Measurements from ENCODE around the gene SLC34A2. TPM values are rescaled to one million over a fixed set of nuclear protein-coding genes. Genes with fewer than 3 reads are reported as not detected.

The SLC34A2 gene
- total RNA-seq, 6 experiments from 2014 or later = 0.39 to 0.98 (median 0.79) TPM

DNA sequence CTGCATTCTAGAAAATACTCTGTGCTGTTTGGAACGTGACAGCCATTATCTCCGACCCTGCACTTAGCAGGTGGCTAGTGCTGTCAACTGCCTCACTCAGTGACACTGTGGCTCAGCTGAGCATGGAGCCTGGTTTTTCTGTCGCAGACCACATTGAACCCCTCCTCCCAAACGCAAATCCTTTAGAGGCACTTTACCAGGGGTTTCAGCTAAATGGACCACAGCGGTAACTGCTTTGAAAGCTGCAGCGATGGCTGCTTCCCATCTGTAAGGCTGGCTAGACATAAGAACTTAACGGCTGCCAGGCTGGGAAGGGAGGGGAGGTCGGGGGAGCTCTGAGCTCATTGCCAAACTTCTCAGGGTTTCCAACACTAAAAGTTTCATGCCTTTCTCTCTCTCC lies 8.1 kb downstream of the SLC34A2 start:
- 40% methylated on average over 5 of the region's 8 CpGs for WGBS (ENCODE audit: insufficient coverage, low coverage, low lambda C conversion rate, missing lambda C conversion rate)
- no peak for TF ChIP-seq POLR2A (IDR thresholded peaks at IDR 0.05)
- TF ChIP-seq, protein P1, sequence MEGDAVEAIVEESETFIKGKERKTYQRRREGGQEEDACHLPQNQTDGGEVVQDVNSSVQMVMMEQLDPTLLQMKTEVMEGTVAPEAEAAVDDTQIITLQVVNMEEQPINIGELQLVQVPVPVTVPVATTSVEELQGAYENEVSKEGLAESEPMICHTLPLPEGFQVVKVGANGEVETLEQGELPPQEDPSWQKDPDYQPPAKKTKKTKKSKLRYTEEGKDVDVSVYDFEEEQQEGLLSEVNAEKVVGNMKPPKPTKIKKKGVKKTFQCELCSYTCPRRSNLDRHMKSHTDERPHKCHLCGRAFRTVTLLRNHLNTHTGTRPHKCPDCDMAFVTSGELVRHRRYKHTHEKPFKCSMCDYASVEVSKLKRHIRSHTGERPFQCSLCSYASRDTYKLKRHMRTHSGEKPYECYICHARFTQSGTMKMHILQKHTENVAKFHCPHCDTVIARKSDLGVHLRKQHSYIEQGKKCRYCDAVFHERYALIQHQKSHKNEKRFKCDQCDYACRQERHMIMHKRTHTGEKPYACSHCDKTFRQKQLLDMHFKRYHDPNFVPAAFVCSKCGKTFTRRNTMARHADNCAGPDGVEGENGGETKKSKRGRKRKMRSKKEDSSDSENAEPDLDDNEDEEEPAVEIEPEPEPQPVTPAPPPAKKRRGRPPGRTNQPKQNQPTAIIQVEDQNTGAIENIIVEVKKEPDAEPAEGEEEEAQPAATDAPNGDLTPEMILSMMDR (IDR thresholded peaks at IDR 0.05) = no peak
- Histone ChIP-seq H3K27ac (no peak overlapping the region), H3K27me3 (no peaks in the 10 kb centered on the region), H3K4me1 (no peaks in the 10 kb centered on the region), H3K9me3 (no peaks in the 10 kb centered on the region), H3K4me3 (no peak overlapping the region), H3K36me3 (no peaks in the 10 kb centered on the region)
- intact Hi-C loops (cut with DNase I) = no loop called here
- no peak for ATAC-seq
- no peak for DNase-seq

DNA sequence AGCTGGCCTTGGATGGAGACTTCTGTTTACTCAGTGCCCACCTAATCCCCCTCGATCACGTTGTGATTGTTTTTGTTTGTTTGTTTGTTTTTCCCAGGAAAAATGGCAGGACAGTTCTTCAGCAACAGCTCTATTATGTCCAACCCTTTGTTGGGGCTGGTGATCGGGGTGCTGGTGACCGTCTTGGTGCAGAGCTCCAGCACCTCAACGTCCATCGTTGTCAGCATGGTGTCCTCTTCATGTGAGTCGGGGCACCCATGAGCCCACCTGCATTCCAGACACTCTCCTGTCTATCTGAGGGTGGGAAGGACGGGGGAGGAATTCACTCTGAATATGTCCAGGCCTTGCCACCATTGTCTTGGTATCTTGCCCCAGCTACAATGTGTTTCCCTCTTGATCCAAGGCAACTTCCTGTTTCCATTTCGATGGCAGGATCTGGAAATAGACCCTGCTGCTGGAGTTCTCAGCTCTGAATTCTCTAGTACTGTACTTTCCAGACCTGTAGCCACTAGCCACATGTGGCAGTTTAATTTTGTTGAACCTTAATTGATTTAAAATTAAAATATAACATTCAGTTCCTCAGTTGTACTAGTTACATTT lies 10.5 kb downstream of the SLC34A2 start:
- 36% methylated on average over 5 of the region's 9 CpGs for WGBS (ENCODE audit: insufficient coverage, low coverage, low lambda C conversion rate, missing lambda C conversion rate)
- ATAC-seq = no peak
- Histone ChIP-seq H3K4me3 (no peak overlapping the region), H3K27ac (no peak overlapping the region), H3K27me3 (no peaks in the 10 kb centered on the region), H3K9me3 (no peaks in the 10 kb centered on the region), H3K4me1 (no peaks in the 10 kb centered on the region), H3K36me3 (no peaks in the 10 kb centered on the region)
- DNase-seq = no peak
- intact Hi-C loops (cut with DNase I) = no loop called here
- no peak for TF ChIP-seq POLR2A (IDR thresholded peaks at IDR 0.05)
- TF ChIP-seq, protein P1 (IDR thresholded peaks at IDR 0.05) = no peak

DNA sequence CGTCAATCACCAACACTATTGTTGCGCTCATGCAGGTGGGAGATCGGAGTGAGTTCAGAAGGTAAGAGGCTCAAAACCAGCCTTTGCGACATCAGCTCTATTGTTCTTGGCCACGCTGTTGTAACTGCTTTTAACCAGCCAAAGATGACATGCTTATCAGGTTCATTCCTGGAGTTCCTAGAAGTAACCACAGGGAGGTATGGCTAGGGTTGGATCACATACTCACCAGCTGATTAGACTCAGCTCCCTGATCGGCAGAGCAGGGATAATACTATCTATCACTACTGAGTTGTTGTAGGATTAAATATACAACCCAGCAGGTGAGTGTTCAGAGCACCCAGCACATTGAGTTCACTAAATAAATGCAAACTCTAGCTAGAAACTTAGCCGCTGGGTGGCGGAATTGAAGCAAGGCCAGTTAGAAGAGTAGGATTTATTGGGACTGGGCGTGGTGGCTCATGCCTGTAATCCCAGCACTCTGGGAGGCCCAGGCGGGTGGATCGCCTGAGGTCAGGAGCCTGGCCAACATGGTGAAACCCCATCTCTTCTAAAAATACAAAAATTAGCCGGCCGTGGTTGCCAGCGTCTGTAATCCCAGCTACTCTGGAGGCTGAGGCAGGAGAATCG lies 12.4 kb downstream of the SLC34A2 start:
- DNase-seq = no peak
- ATAC-seq = no peak
- no peak overlapping the region for H3K27ac ChIP-seq
- no peaks in the 10 kb centered on the region for H3K36me3 ChIP-seq
- no peaks in the 10 kb centered on the region for H3K4me1 ChIP-seq
- intact Hi-C loops (cut with DNase I) = no loop called here
- no peaks in the 10 kb centered on the region for H3K27me3 ChIP-seq
- H3K4me3 ChIP-seq = no peak overlapping the region
- TF ChIP-seq POLR2A (IDR thresholded peaks at IDR 0.05) = no peak
- TF ChIP-seq, protein P1 (IDR thresholded peaks at IDR 0.05) = no peak
- no peaks in the 10 kb centered on the region for H3K9me3 ChIP-seq
- WGBS (ENCODE audit: insufficient coverage, low coverage, low lambda C conversion rate, missing lambda C conversion rate) = 80% methylated on average over 13 of the region's 15 CpGs

DNA sequence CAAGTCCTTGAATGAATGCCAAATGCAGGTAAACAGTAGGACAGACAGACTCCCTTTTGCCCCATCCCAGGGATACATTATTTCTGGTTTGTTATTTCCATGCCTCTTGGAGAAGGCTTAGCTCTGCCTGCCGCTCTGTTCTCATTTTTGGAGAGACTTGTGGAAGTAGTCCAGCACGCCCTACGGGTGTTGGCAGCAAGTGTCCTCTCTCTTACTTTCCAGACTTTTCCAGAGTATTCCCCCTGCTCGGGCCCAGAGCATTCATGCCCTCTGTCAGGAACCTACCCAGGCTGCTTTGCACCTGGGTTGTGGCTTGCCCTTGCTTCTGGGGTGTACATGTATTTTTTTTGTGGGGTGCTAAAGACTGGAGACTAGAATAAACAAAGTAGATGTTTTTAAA lies 15.3 kb downstream of the SLC34A2 start:
- ATAC-seq (no peak), DNase-seq (no peak)
- H3K4me3 ChIP-seq = no peak overlapping the region
- no peaks in the 10 kb centered on the region for H3K27me3 ChIP-seq
- intact Hi-C loops (cut with DNase I) = no loop called here
- WGBS (ENCODE audit: insufficient coverage, low coverage, low lambda C conversion rate, missing lambda C conversion rate) = 71% methylated on average over 4 of the region's 4 CpGs
- H3K27ac ChIP-seq = no peak overlapping the region
- TF ChIP-seq, protein P1 (IDR thresholded peaks at IDR 0.05) = no peak
- TF ChIP-seq POLR2A (IDR thresholded peaks at IDR 0.05) = no peak
- H3K9me3 ChIP-seq = no peaks in the 10 kb centered on the region
- H3K36me3 ChIP-seq = no peaks in the 10 kb centered on the region
- no peaks in the 10 kb centered on the region for H3K4me1 ChIP-seq
